ENCODE measurements around the gene CSF1R.

CSF1R gene

GRCh38 chr5:150065346-150065745 is 21.0 kb downstream of the CSF1R start:
- Mint-ChIP-seq H3K36me3 (no peaks in the 10 kb centered on the region), H3K9me3 (no peaks in the 10 kb centered on the region), H3K27ac (peak overlapping the region; percentile 89), H3K4me3 (peak overlapping the region in 1 of 2 donors; percentile 35), H3K27me3 (peaks cover 6 to 8% of the 10 kb centered on the region in 2 donors), H3K4me1 (peaks cover 35 to 45% of the 10 kb centered on the region in 2 donors)
- ATAC-seq (replicated peaks) (peak; percentile 3 to 12), DNase-seq (no peak)

GRCh38 chr5:150064681-150065220 is 21.6 kb downstream of the CSF1R start:
- Mint-ChIP-seq H3K36me3 (no peaks in the 10 kb centered on the region), H3K27ac (peak overlapping the region; percentile 89), H3K27me3 (peaks cover 6 to 8% of the 10 kb centered on the region in 2 donors), H3K4me3 (no peak overlapping the region), H3K9me3 (no peaks in the 10 kb centered on the region), H3K4me1 (peaks cover 35 to 45% of the 10 kb centered on the region in 2 donors)
- DNase-seq (no peak), ATAC-seq (replicated peaks) (no peak)

GRCh38 chr5:150063638-150064037 is 22.7 kb downstream of the CSF1R start:
- Mint-ChIP-seq H3K4me1 (peaks cover 40 to 49% of the 10 kb centered on the region in 2 donors), H3K27me3 (peaks cover 6 to 8% of the 10 kb centered on the region in 2 donors), H3K4me3 (no peak overlapping the region), H3K27ac (no peak overlapping the region), H3K36me3 (no peaks in the 10 kb centered on the region), H3K9me3 (no peaks in the 10 kb centered on the region)
- DNase-seq (no peak), ATAC-seq (replicated peaks) (no peak)

- H3K9me3 Mint-ChIP-seq: no peaks in the 10 kb centered on the region
- no peak overlapping the region for H3K27ac Mint-ChIP-seq
- peaks cover 6 to 8% of the 10 kb centered on the region in 2 donors for H3K27me3 Mint-ChIP-seq
- H3K4me3 Mint-ChIP-seq: no peak overlapping the region
- H3K36me3 Mint-ChIP-seq: peaks cover 0 to 4% of the 10 kb centered on the region in 2 donors
- DNase-seq (no peak), ATAC-seq (replicated peaks) (no peak)
- H3K4me1 Mint-ChIP-seq: peaks cover 36 to 42% of the 10 kb centered on the region in 2 donors
Observed at GRCh38 chr5:150062216-150062922, 24.0 kb downstream of the CSF1R start.

GRCh38 chr5:150061538-150061995 is 24.8 kb downstream of the CSF1R start:
- H3K27ac Mint-ChIP-seq: peak overlapping the region; percentile 82
- ATAC-seq (replicated peaks) (no peak), DNase-seq (no peak)
- H3K36me3 Mint-ChIP-seq: peaks cover 4 to 12% of the 10 kb centered on the region in 2 donors
- H3K4me3 Mint-ChIP-seq: no peak overlapping the region
- no peaks in the 10 kb centered on the region for H3K9me3 Mint-ChIP-seq
- peaks cover 29 to 34% of the 10 kb centered on the region in 2 donors for H3K4me1 Mint-ChIP-seq
- H3K27me3 Mint-ChIP-seq: peaks cover 6 to 8% of the 10 kb centered on the region in 2 donors

- Mint-ChIP-seq H3K4me3 (no peak overlapping the region), H3K27ac (no peak overlapping the region), H3K4me1 (peaks cover 19 to 23% of the 10 kb centered on the region in 2 donors), H3K27me3 (peaks cover 6 to 8% of the 10 kb centered on the region in 2 donors), H3K36me3 (peaks cover 9 to 22% of the 10 kb centered on the region in 2 donors), H3K9me3 (no peaks in the 10 kb centered on the region)
- ATAC-seq (replicated peaks) (no peak), DNase-seq (no peak)
Observed at GRCh38 chr5:150060471-150060870, 25.9 kb downstream of the CSF1R start.

GRCh38 chr5:150059623-150060022 is 26.7 kb downstream of the CSF1R start:
- Mint-ChIP-seq H3K4me1 (peaks cover 11 to 14% of the 10 kb centered on the region in 2 donors), H3K9me3 (no peaks in the 10 kb centered on the region), H3K27ac (peak overlapping the region; percentile 20), H3K27me3 (peaks cover 5 to 6% of the 10 kb centered on the region in 2 donors), H3K4me3 (no peak overlapping the region), H3K36me3 (peaks cover 12 to 27% of the 10 kb centered on the region in 2 donors)
- DNase-seq (no peak), ATAC-seq (replicated peaks) (no peak)

GRCh38 chr5:150058480-150059126 is 27.8 kb downstream of the CSF1R start:
- ATAC-seq (replicated peaks) (peak; percentile 81 to 85), DNase-seq (peak; percentile 15)
- no peaks in the 10 kb centered on the region for H3K9me3 Mint-ChIP-seq
- H3K4me3 Mint-ChIP-seq: no peak overlapping the region
- peak overlapping the region; percentile 92 for H3K27ac Mint-ChIP-seq
- peaks cover 19 to 37% of the 10 kb centered on the region in 2 donors for H3K36me3 Mint-ChIP-seq
- H3K27me3 Mint-ChIP-seq: peaks cover 3 to 4% of the 10 kb centered on the region in 2 donors
- peaks cover 11 to 12% of the 10 kb centered on the region in 2 donors for H3K4me1 Mint-ChIP-seq

GRCh38 chr5:150057996-150058395 is 28.4 kb downstream of the CSF1R start:
- peaks cover 12 to 15% of the 10 kb centered on the region in 2 donors for H3K4me1 Mint-ChIP-seq
- H3K36me3 Mint-ChIP-seq: peaks cover 25 to 43% of the 10 kb centered on the region in 2 donors
- ATAC-seq (replicated peaks): no peak
- peak overlapping the region; percentile 92 for H3K27ac Mint-ChIP-seq
- no peak overlapping the region for H3K4me3 Mint-ChIP-seq
- no peaks in the 10 kb centered on the region for H3K9me3 Mint-ChIP-seq
- DNase-seq: no peak
- no peaks in the 10 kb centered on the region for H3K27me3 Mint-ChIP-seq

- Mint-ChIP-seq H3K27me3 (no peaks in the 10 kb centered on the region), H3K4me1 (peaks cover 16 to 20% of the 10 kb centered on the region in 2 donors), H3K27ac (no peak overlapping the region), H3K9me3 (no peaks in the 10 kb centered on the region), H3K4me3 (no peak overlapping the region), H3K36me3 (peaks cover 29 to 48% of the 10 kb centered on the region in 2 donors)
- DNase-seq (no peak), ATAC-seq (replicated peaks) (no peak)
Observed at GRCh38 chr5:150057511-150057910, 28.8 kb downstream of the CSF1R start.

GRCh38 chr5:150057052-150057451 is 29.3 kb downstream of the CSF1R start:
- DNase-seq (no peak), ATAC-seq (replicated peaks) (no peak)
- H3K27me3 Mint-ChIP-seq: no peaks in the 10 kb centered on the region
- no peak overlapping the region for H3K4me3 Mint-ChIP-seq
- no peaks in the 10 kb centered on the region for H3K9me3 Mint-ChIP-seq
- H3K36me3 Mint-ChIP-seq: peaks cover 33 to 53% of the 10 kb centered on the region in 2 donors
- peaks cover 16 to 20% of the 10 kb centered on the region in 2 donors for H3K4me1 Mint-ChIP-seq
- no peak overlapping the region for H3K27ac Mint-ChIP-seq

- peaks cover 15 to 20% of the 10 kb centered on the region in 2 donors for H3K4me1 Mint-ChIP-seq
- no peak overlapping the region for H3K4me3 Mint-ChIP-seq
- no peak overlapping the region for H3K27ac Mint-ChIP-seq
- H3K27me3 Mint-ChIP-seq: no peaks in the 10 kb centered on the region
- DNase-seq (no peak), ATAC-seq (replicated peaks) (no peak)
- H3K36me3 Mint-ChIP-seq: peaks cover 41 to 63% of the 10 kb centered on the region in 2 donors
- no peaks in the 10 kb centered on the region for H3K9me3 Mint-ChIP-seq
Observed at GRCh38 chr5:150056075-150056443, 30.3 kb downstream of the CSF1R start.

GRCh38 chr5:150055326-150056074 is 30.9 kb downstream of the CSF1R start:
- ATAC-seq (replicated peaks) (no peak), DNase-seq (no peak)
- Mint-ChIP-seq H3K27ac (no peak overlapping the region), H3K4me1 (peaks cover 15 to 20% of the 10 kb centered on the region in 2 donors), H3K9me3 (no peaks in the 10 kb centered on the region), H3K4me3 (no peak overlapping the region), H3K36me3 (peaks cover 45 to 67% of the 10 kb centered on the region in 2 donors), H3K27me3 (no peaks in the 10 kb centered on the region)

- no peak overlapping the region for H3K4me3 Mint-ChIP-seq
- peaks cover 53 to 75% of the 10 kb centered on the region in 2 donors for H3K36me3 Mint-ChIP-seq
- DNase-seq: no peak
- no peak for ATAC-seq (replicated peaks)
- H3K4me1 Mint-ChIP-seq: peaks cover 15 to 28% of the 10 kb centered on the region in 2 donors
- no peaks in the 10 kb centered on the region for H3K27me3 Mint-ChIP-seq
- no peak overlapping the region for H3K27ac Mint-ChIP-seq
- H3K9me3 Mint-ChIP-seq: no peaks in the 10 kb centered on the region
Observed at GRCh38 chr5:150054569-150054968, 31.8 kb downstream of the CSF1R start.
